A172 (cell line): ENCODE data around the gene CDC5L. TPM values are rescaled to one million over a fixed set of nuclear protein-coding genes. Genes with fewer than 3 reads are reported as not detected.
"Not testable (repeated sequence)": the region's sequence is repeated elsewhere in the genome, so short reads cannot be mapped to it uniquely, and the experiment has no call there.

Experiments
- DNase-seq: peaks from one replicate; pipeline ENCODE4 v3.0.0-alpha.2; 2015; ENCODE audit warnings: low spot score
- total RNA-seq: library from RNA; depleted of rRNA; stranded (reverse); fragments of >200 nt; shearing (Covaris generic); gene quantifications from 2 replicates; pipeline ENCODE4 v1.2.3, GENCODE V29; 2014; rRNA removed

CDC5L gene
- 29.3 and 41.1 TPM in 2 replicates for total RNA-seq

GRCh38 chr6:44387346-44388134 lies at the start of gene CDC5L:
Gene CDC5L (plus strand): TSS chr6:44387706. CDS start chr6:44387824, 118 bp downstream.
- peak; percentile 98 for DNase-seq

- DNase-seq = peak; percentile 62
Measured at GRCh38 chr6:44338228-44339122, 49.0 kb upstream of the CDC5L start.

DNA sequence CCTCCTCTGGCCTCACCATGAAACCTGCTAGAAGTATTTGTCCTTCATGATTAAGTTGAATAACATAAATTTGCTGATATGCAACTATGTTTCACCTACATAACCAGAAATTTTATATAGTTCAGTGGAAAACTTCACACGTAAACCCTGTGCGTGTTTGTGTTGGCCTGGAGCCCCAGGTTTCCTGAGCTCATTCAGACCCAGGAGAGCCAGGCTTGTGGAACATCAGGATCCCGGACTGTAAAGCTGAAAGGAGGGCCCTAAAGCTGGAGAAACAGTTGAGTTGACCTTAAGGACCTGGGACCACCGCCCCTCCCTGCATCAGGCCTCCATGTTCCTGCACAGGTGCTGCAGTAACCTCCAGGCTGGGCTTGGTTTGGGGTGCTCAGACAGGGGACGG lies 48.2 kb upstream of the CDC5L start:
- DNase-seq = no peak

- DNase-seq = peak; percentile 87
Measured at GRCh38 chr6:44339763-44340625, 47.5 kb upstream of the CDC5L start.

- no peak for DNase-seq
Measured at GRCh38 chr6:44341095-44341890, 46.2 kb upstream of the CDC5L start.

DNA sequence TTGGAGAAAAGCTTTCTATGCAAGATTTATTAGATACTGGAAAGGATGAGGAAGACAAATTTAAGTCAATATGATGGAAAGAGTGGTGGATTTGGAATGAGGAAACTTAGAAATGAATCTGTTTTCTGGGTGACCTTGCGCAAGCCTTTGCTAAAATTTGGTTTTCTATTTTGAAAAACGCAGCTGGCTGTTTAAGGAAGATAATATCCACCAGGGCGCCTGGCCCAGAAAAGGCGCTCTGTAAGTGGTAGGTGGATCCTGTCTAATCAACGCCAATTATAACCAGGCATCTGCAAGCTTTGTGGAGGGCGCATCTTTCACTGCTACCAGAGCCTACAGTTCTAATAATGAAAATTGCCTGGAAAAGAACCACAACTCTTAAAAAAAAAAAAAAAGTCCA lies 45.5 kb upstream of the CDC5L start:
- DNase-seq = no peak

DNA sequence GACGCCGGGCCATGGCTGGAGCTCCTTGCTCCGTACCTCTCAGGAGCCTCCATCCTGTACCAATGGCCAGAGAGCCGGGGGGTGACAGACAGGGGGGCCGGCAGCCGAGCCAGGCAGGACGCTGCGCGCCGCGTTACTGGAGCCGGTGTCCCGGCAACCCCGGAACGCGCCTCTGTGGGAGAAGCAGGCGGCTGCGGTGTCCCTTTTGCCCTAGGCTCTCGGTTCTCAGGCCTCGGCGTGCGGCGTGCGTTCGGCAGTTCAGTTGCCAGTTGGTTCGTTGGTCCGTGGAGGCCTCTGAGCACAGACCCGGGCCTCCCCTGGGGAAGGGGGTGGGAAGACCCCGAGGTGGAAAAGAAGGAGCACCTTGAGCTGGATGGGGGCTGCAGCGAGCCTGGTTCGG lies 45.0 kb upstream of the CDC5L start, which contains the start of gene SPATS1:
Gene SPATS1 (plus strand): TSS at position 162 of the 400 bp plus-strand sequence. CDS start 446 bp downstream, outside the sequence.
- DNase-seq = no peak

- DNase-seq = not testable (repeated sequence)
Measured at GRCh38 chr6:44346818-44347217, 40.7 kb upstream of the CDC5L start.

GRCh38 chr6:44349904-44350649 lies 37.4 kb upstream of the CDC5L start:
- no peak for DNase-seq

DNA sequence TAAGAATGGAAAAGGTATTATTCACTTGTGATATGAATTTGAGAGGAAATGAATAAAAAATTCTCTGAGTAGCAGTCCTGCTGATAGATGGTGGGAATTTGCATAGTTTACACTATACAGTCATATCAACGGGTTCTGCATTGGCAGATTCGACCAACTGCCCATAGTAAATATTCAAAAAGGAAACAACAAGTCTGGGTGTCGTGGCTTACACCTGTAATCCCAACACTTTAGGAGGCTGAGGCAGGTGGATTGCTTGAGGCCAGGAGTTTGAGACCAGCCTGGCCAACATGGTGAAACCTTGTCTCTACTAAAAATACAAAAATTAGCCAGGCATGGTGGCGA lies 36.9 kb upstream of the CDC5L start:
- not testable (repeated sequence) for DNase-seq

GRCh38 chr6:44352259-44352658 lies 35.2 kb upstream of the CDC5L start:
- no peak for DNase-seq

DNA sequence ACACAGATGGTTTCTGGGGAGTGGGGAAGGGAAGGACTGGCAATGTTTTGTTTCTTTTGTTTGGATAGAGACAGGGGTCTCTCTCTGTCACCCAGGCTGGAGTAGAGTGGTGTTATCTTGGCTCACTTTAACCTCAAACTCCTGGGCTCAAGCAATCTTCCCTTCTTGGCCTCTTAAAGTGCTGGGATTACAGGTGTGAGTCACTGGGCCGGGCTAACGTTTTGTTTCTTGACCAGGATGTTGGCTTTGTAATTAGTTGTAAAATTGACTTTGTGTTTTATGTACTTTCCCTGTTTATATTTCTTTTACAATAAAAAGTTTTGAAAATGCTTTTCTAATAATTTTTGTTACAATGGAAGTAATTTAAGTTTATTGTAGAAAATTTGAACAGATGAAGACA lies 34.2 kb upstream of the CDC5L start:
- DNase-seq = peak; percentile 47

- no peak for DNase-seq
Measured at GRCh38 chr6:44355640-44356039, 31.9 kb upstream of the CDC5L start.

DNA sequence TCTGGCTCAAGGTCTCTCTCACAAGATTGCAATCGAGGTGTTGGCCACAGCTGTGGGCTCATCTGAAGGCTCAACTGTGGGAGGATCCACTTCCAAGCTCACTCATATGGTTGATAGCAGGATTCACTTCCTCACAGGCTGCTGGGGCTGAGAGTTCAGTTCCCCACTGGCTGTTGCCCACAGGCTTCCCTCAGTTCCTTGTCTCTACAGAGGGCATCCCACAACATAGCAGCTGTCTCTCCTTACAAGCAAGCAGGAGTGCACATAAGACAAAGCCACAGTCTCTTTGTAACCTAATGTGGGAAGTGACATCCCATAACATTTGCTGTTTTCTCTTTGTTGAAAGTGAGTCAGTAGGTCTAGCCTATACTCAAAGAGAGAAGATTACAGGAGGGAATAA lies 31.0 kb upstream of the CDC5L start:
- DNase-seq = no peak

DNA sequence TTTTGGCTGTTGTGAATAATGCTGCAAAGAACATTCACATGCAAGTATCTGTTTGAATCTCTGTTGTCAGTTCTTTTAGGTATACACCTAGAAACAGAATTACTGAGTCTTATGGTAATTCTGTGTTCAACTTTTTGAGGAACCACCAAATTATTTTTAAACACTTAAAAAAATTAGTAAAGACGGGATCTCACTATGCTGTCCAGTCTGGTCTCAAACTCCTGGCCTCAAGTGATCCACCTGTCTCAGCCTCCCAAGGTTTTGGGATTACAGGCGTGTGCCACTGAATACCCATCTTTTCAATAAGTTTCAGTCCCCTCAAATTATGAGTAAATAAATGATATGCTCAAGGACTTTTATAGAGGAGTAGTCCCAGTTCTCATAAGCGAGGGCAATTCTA lies 27.5 kb upstream of the CDC5L start:
- no peak for DNase-seq

DNA sequence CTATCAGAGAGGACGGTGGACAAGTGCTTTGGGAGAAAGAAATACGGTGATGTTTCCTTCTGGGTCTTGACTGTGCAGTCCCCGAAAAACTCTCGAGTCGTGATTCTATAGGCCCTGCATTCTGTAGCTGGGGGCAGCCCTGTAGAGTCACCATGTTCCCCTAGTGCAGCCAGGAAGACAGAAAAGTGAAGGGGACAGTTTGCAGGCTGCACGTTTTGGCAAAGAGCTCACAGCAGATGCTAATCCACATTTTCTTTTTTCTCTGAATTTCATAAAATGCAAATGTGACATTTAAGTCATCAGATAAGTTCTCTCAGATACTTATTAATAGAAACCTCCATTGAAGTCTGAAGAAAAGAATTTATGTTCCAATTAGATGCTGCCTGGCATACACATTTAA lies 25.6 kb upstream of the CDC5L start:
- DNase-seq = no peak

DNA sequence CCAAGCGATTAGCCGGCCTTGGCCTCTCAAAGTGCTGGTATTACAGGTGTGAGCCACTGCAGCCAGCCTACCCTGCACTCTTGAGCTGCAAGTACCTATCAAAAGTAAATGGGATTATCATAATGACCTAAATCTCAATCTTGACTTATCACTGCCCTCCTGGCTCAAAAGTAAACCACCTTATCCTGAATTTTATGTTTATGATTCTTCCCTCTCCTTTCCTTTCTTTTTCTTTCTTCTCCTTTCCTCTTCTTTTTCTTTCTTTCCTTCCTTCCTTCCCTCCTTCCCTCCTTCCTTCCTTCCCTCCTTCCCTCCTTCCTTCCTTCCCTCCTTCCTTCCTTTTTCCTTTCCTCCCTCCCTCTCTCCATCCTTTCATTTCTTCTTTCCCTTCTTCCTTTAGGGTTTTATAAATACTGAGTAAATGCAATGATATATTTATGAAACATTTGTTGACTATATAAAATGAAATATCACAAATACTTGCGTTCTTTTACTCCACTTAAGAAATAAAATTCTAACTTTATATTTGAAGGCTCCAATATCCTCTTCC lies 24.1 kb upstream of the CDC5L start:
- DNase-seq = no peak

DNA sequence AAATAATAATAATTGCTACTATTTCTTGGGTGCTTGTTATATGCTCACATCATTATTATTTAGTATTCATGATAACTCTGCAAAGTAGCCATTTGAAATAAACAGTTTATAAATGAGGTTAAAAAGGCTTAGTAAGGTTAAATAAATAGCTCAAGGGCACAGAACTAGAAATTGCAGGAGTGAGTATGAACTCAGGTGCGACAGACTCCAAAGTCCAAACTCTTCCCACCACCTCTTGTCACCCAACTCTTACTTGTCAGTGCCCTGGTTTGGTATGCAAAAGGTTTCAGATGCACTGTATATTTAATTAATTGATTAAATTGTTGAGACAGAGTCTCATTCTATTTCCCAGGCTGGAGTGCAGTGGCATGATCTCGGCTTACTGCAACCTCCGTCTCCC lies 20.7 kb upstream of the CDC5L start:
- DNase-seq = no peak

DNA sequence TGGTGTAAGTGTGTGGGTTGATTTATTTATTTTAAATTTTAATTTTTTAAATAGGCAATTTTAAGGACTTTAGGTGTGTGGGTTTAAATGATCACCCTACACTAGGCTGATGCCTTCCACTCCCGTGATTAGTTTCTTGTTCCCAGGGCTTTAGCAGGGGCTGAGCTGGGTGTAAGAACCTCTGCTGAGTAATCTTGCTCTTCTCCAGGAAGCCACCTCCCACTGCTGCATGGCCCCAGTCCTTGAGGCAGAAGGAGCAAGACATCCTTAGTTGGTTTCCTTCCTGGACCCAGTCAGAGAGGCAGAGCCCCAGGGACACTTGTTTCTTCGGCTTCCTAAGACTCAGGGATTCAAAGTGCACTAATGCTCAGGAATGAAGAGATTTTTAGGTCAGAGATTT lies 19.8 kb upstream of the CDC5L start:
- no peak for DNase-seq

DNA sequence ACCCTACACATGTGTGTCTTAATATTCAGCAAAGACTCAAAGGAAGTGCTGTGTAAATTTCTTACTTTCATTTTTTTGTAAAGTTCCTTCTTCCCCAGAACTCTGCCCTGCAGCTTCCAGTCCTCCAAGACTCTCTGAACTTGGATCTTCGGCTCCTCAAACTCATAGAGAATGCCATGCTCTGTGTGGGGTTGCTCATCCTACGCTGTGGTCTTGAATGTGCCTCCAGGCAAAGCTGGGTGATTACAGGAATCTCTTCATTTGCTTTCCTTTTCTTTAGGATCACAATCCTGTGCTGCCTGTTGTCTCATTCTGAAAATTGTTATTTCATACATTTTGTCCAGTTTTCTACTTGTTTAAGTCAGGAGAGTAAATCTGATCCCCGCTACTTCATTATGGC lies 14.5 kb upstream of the CDC5L start:
- DNase-seq = no peak
